Measurements from ENCODE around the gene PRSS8. TPM values are rescaled to one million over a fixed set of nuclear protein-coding genes. Genes with fewer than 3 reads are reported as not detected.

Gene PRSS8
- total RNA-seq, 1 experiment from 2014 or later, result 154 TPM

DNA sequence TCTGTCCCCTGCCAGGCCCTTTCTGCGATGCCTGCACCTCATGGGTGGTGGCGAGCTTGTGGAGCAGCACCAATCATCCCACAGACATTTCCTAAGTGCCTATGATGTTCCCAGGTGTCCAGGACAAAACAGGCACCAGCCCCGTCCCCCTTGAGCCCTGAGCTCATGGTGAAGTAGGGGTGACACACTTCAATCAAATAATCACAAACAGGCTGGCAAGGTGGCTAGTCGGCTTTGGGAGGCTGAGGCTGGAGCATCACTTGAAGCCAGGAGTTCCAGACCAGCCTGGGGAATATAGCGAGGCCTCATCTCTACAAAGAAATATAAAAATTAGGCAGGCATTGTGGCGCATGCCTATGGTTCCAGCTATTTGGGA lies 748 bp upstream of the PRSS8 start:
- H3K27ac ChIP-seq, result no peak overlapping the region
- intact Hi-C loops (cut with micrococcal nuclease; ENCODE audit: unreplicated experiment), result no loop called here
- no peaks in the 10 kb centered on the region for H3K9me2 ChIP-seq (ENCODE audit: insufficient read depth)
- no peak for TF ChIP-seq EZH2 (IDR thresholded peaks at IDR 0.05; ENCODE audit: low read depth)
- TF ChIP-seq, protein P1, sequence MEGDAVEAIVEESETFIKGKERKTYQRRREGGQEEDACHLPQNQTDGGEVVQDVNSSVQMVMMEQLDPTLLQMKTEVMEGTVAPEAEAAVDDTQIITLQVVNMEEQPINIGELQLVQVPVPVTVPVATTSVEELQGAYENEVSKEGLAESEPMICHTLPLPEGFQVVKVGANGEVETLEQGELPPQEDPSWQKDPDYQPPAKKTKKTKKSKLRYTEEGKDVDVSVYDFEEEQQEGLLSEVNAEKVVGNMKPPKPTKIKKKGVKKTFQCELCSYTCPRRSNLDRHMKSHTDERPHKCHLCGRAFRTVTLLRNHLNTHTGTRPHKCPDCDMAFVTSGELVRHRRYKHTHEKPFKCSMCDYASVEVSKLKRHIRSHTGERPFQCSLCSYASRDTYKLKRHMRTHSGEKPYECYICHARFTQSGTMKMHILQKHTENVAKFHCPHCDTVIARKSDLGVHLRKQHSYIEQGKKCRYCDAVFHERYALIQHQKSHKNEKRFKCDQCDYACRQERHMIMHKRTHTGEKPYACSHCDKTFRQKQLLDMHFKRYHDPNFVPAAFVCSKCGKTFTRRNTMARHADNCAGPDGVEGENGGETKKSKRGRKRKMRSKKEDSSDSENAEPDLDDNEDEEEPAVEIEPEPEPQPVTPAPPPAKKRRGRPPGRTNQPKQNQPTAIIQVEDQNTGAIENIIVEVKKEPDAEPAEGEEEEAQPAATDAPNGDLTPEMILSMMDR (conservative IDR thresholded peaks at IDR 0.05), result no peak
- no peak overlapping the region for H3K4me3 ChIP-seq
- H3K9me3 ChIP-seq (ENCODE audit: insufficient read depth, low read depth), result no peaks in the 10 kb centered on the region
- no peak for DNase-seq
- POLR2A ChIA-PET (ENCODE audit: unreplicated experiment), result interaction anchor here (0.5 to 3.1 kb wide), 3 partner anchors 19 to 194 kb away, joined by 3 to 29 read pairs (median 11); partner anchors contain the start of gene KAT8
- H3K4me1 ChIP-seq (replicated peaks; ENCODE audit: insufficient read depth), result peaks cover 67% of the 10 kb centered on the region
- no peaks in the 10 kb centered on the region for H3K36me3 ChIP-seq (ENCODE audit: low read depth)
- peaks cover 12% of the 10 kb centered on the region for H3K79me2 ChIP-seq (ENCODE audit: low read depth)
- peak overlapping the region; percentile 75 for H3K4me2 ChIP-seq
- CTCF ChIA-PET, result no interaction called here
- H3K27me3 ChIP-seq (ENCODE audit: insufficient read depth, low read depth), result no peaks in the 10 kb centered on the region
- peaks cover 44% of the 10 kb centered on the region for H3F3A ChIP-seq (ENCODE audit: insufficient read depth, low read depth)
- H2AFZ ChIP-seq, result no peak overlapping the region
- H4K20me1 ChIP-seq (ENCODE audit: insufficient read depth), result no peaks in the 10 kb centered on the region
- no TSS peak for BruUV-seq (replicated peaks)

DNA sequence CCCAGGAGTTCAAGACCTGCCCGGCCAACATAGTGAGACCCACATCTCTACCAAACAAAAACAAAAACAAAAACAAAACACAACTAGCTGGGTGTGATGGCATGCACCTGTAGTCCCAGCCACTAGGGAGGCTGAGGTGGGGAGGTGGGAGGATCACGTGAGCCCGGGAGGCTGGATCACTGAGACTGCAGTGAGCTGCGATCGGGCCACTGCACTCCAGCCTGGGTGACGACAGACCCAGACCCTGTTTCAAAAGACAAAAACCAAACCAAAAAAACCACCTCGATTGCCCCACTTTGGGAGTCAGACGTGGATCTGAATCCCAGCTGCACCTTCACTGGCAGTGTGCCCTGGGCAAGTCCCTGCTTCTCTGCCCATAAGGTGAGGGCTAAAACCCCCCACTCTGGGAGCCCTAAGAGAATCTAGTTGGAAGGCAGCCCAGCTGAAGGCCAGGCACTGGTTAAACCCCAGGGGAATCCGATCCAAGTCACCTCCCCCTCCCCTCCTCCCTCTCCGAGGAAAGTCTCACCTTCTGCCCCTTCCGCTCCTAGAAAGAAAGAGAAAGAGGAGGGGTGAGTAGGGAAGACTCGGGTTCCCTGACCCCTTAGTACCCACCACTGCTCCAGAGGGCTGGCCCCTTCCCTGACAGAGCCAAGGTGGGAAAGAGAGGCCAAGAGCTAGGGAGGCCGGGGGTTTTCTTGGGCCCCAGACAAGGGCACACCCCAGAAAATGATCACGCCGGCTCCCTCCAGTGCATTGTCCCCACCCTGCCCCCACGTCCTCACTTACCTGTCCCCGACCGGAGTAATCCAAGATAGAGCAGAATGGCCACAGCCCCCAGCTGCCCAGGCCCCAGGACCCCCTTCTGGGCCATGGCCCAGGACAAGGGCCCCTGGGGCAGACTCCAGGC lies 647 bp downstream of the PRSS8 start:
- peak overlapping the region; percentile 59 for H3K4me3 ChIP-seq
- BruUV-seq (replicated peaks), result TSS peak; percentile 60
- POLR2A ChIA-PET (ENCODE audit: unreplicated experiment), result interaction anchor here (0.6 to 3.1 kb wide), 5 partner anchors 17 to 132 kb away, joined by 3 to 29 read pairs (median 5); partner anchors contain the start of genes KAT8 and ZNF668

DNA sequence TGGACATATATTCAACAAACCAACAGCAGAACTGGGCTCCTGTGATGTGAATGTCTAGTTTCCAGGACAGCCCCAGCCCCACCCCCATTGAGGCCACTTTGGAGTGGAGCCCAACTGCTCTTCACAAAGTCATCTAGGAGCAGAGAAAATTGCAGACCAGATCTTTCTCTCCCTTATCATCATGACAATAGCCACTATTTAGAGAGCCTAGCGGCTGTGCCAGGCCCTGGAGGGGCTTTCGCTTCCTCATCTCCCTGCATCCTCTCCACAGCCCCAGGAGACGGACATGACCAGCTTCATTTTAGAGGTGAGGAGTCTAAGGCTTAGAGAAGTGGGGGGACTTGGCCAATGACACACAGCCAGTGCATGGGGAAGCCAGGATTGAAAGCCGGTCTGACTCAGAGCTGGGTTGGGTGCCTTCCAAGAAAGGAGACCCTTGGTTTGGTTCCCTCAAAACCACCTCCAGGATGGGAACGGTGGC lies 1.4 kb downstream of the PRSS8 start:
- no peaks in the 10 kb centered on the region for H3K9me2 ChIP-seq (ENCODE audit: insufficient read depth)
- TF ChIP-seq, protein P1 (conservative IDR thresholded peaks at IDR 0.05), result no peak
- TF ChIP-seq EZH2 (IDR thresholded peaks at IDR 0.05; ENCODE audit: low read depth), result no peak
- no peaks in the 10 kb centered on the region for H4K20me1 ChIP-seq (ENCODE audit: insufficient read depth)
- CTCF ChIA-PET, result interaction anchor here (1.0 kb wide), 1 partner anchor 8 kb away, joined by 5 read pairs; no protein-coding TSS in a partner anchor
- H2AFZ ChIP-seq, result no peak overlapping the region
- H3K9me3 ChIP-seq (ENCODE audit: insufficient read depth, low read depth), result no peaks in the 10 kb centered on the region
- H3K36me3 ChIP-seq (ENCODE audit: low read depth), result no peaks in the 10 kb centered on the region; the same call in 1 of the 2 replicates
- DNase-seq, result peak; percentile 60 to 64
- BruUV-seq (replicated peaks), result no TSS peak
- H3K4me3 ChIP-seq, result peak overlapping the region; percentile 59
- H3K79me2 ChIP-seq (ENCODE audit: low read depth), result peaks cover 12% of the 10 kb centered on the region
- peaks cover 69% of the 10 kb centered on the region for H3K4me1 ChIP-seq (replicated peaks; ENCODE audit: insufficient read depth)
- peaks cover 47% of the 10 kb centered on the region for H3F3A ChIP-seq (ENCODE audit: insufficient read depth, low read depth)
- intact Hi-C loops (cut with micrococcal nuclease; ENCODE audit: unreplicated experiment), result loop anchor here (2.0 kb wide), 1 partner anchor 59 kb away; the partner anchor contains the start of genes ZNF646 and ZNF668
- no peaks in the 10 kb centered on the region for H3K27me3 ChIP-seq (ENCODE audit: insufficient read depth, low read depth)
- peak overlapping the region; percentile 75 for H3K4me2 ChIP-seq
- peak overlapping the region; percentile 71 for H3K27ac ChIP-seq
- POLR2A ChIA-PET (ENCODE audit: unreplicated experiment), result interaction anchor here (0.7 to 3.1 kb wide), 4 partner anchors 17 to 60 kb away, joined by 3 to 29 read pairs (median 6); partner anchors contain the start of genes KAT8 and ZNF668

More for the DNA sequence above, 647 bp downstream of the PRSS8 start:
- Histone ChIP-seq H3K4me2 (peak overlapping the region; percentile 75), H2AFZ (no peak overlapping the region), H3K79me2 (ENCODE audit: low read depth) (peaks cover 12% of the 10 kb centered on the region), H3K27me3 (ENCODE audit: insufficient read depth, low read depth) (no peaks in the 10 kb centered on the region), H3K27ac (peak overlapping the region; percentile 71), H3K36me3 (ENCODE audit: low read depth) (no peaks in the 10 kb centered on the region), H3K4me1 (replicated peaks; ENCODE audit: insufficient read depth) (peaks cover 68% of the 10 kb centered on the region), H3F3A (ENCODE audit: insufficient read depth, low read depth) (peaks cover 47% of the 10 kb centered on the region), H4K20me1 (ENCODE audit: insufficient read depth) (no peaks in the 10 kb centered on the region), H3K9me2 (ENCODE audit: insufficient read depth) (no peaks in the 10 kb centered on the region), H3K9me3 (ENCODE audit: insufficient read depth, low read depth) (no peaks in the 10 kb centered on the region)
- DNase-seq, result peak; percentile 70 to 76
- intact Hi-C loops (cut with micrococcal nuclease; ENCODE audit: unreplicated experiment), result loop anchor here (2.0 kb wide), 1 partner anchor 60 kb away; the partner anchor contains the start of genes ZNF646 and ZNF668
- CTCF ChIA-PET, result interaction anchor here (1.0 kb wide), 1 partner anchor 7 kb away, joined by 5 read pairs; no protein-coding TSS in a partner anchor
- TF ChIP-seq, protein P1 (conservative IDR thresholded peaks at IDR 0.05), result no peak; the same call in 1 of the 2 replicates
- TF ChIP-seq EZH2 (IDR thresholded peaks at IDR 0.05; ENCODE audit: low read depth), result no peak
